ENCODE measurements around the gene TEAD1. TPM values are rescaled to one million over a fixed set of nuclear protein-coding genes. Genes with fewer than 3 reads are reported as not detected.
A peak's percentile ranks its signal among the peaks of the same experiment; 100 is the strongest.

The TEAD1 gene
- total RNA-seq, 4 donors from 2014 or later, result 71.5 to 109 (median 88.5) TPM

DNA sequence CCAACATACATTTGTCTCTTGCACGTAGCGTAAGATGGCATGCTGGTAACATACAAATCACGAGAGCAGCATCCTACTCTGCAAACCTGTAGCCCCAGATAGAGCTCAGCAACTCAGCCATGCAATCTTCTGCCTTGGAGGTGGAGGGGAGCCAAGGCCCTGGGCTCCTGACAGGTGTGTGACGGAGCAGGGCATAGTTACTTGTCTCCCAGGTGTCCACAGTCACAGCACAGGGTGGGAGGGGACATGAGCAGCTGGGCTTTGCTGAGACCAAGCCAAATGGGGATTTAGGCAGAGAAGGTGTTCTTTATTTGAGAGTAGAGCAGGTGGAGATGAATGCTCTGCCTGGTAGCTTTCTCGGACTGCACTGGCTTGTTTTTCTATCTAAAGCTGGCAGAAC, 111.7 kb downstream of the TEAD1 start:
- Histone ChIP-seq H3K4me1 (no peaks in the 10 kb centered on the region), H3K27ac (no peak overlapping the region), H3K4me3 (replicated peaks in 1 of 3) (no peak overlapping the region), H3K27me3 (no peaks in the 10 kb centered on the region), H3K9me3 (no peaks in the 10 kb centered on the region), H3K36me3 (no peaks in the 10 kb centered on the region)
- intact Hi-C loops (cut with DNase I), result no loop called here
- TF ChIP-seq, protein P1, sequence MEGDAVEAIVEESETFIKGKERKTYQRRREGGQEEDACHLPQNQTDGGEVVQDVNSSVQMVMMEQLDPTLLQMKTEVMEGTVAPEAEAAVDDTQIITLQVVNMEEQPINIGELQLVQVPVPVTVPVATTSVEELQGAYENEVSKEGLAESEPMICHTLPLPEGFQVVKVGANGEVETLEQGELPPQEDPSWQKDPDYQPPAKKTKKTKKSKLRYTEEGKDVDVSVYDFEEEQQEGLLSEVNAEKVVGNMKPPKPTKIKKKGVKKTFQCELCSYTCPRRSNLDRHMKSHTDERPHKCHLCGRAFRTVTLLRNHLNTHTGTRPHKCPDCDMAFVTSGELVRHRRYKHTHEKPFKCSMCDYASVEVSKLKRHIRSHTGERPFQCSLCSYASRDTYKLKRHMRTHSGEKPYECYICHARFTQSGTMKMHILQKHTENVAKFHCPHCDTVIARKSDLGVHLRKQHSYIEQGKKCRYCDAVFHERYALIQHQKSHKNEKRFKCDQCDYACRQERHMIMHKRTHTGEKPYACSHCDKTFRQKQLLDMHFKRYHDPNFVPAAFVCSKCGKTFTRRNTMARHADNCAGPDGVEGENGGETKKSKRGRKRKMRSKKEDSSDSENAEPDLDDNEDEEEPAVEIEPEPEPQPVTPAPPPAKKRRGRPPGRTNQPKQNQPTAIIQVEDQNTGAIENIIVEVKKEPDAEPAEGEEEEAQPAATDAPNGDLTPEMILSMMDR (IDR thresholded peaks at IDR 0.05), result no peak
- TF ChIP-seq POLR2A (IDR thresholded peaks at IDR 0.05), result no peak
- peak; percentile 54 to 64 for DNase-seq
- WGBS, 2 donors, result 82 to 86% methylated on average over 5 of the region's 5 CpGs

DNA sequence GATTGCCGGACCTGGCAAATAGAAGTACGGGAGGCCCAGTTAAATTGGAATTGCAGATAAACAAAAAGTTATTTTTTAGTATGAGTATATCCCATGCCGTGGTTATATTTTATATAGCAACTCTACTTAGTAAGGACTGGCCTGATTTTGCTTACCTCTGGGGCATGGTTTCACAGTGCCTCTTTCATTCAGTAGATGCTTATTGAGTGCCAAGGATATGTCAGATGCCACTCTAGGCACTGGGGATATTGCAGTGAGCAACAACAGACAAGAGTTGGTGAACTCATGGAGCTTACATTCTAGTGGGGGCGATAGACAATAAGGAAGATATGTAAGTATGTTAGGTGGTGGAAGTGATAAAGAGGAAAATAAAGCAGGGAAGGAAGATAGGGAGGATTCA, 112.2 kb downstream of the TEAD1 start:
- H3K36me3 ChIP-seq, result no peaks in the 10 kb centered on the region
- H3K27ac ChIP-seq, result no peak overlapping the region
- no peak for TF ChIP-seq POLR2A (IDR thresholded peaks at IDR 0.05)
- TF ChIP-seq, protein P1 (IDR thresholded peaks at IDR 0.05), result no peak
- H3K4me3 ChIP-seq (replicated peaks in 1 of 3), result no peak overlapping the region
- H3K27me3 ChIP-seq, result no peaks in the 10 kb centered on the region
- WGBS, 2 donors, result 91 to 98% methylated on average over 4 of the region's 4 CpGs
- H3K9me3 ChIP-seq, result no peaks in the 10 kb centered on the region
- intact Hi-C loops (cut with DNase I), result no loop called here
- DNase-seq, result no peak
- H3K4me1 ChIP-seq, result no peaks in the 10 kb centered on the region

DNA sequence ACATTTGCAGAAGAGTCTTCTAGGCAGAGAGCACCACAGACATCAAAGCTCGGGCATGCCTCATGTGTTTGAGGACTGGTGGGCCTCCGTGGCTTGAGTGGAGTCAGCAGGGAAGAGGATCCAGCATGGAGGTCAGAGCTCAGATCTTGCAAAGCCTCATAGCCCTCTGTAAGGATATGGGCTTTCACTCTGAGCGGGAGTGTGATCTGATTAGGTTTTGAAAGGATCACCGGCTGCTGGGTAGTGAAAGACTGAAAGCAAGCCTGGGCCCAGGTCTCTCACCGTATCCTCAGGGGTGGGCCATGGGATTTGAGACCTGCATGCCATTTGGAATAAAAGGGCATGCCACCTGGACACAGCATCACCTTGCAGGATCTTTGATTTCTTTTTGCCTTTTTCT, 112.7 kb downstream of the TEAD1 start:
- no peaks in the 10 kb centered on the region for H3K27me3 ChIP-seq
- no peaks in the 10 kb centered on the region for H3K9me3 ChIP-seq
- 91 to 97% methylated on average over 5 of the region's 5 CpGs for WGBS, 2 donors
- H3K36me3 ChIP-seq, result no peaks in the 10 kb centered on the region
- no peak overlapping the region for H3K4me3 ChIP-seq (replicated peaks in 1 of 3)
- intact Hi-C loops (cut with DNase I), result no loop called here
- DNase-seq, result no peak
- TF ChIP-seq, protein P1 (IDR thresholded peaks at IDR 0.05), result no peak
- no peak overlapping the region for H3K27ac ChIP-seq
- H3K4me1 ChIP-seq, result no peaks in the 10 kb centered on the region

DNA sequence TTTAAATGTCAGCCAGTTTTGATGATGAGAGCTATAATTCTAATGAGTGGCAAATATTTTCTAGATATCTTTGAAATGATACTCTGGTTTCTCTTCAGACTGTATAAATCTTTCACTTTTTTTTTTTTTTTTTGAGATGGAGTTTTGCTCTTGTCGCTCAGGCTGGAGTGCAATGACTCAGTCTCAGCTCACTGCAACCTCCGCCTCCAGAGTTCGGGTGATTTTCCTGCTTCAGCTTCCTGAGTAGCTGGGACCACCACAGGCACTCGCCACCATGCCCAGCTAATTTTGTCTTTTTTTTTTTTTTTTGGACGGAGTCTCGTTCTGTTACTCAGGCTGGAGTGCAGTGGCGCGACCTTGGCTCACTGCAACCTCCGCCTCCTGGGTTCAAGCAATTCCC, 113.6 kb downstream of the TEAD1 start:
- TF ChIP-seq POLR2A (IDR thresholded peaks at IDR 0.05), result no peak
- TF ChIP-seq, protein P1 (IDR thresholded peaks at IDR 0.05), result no peak

DNA sequence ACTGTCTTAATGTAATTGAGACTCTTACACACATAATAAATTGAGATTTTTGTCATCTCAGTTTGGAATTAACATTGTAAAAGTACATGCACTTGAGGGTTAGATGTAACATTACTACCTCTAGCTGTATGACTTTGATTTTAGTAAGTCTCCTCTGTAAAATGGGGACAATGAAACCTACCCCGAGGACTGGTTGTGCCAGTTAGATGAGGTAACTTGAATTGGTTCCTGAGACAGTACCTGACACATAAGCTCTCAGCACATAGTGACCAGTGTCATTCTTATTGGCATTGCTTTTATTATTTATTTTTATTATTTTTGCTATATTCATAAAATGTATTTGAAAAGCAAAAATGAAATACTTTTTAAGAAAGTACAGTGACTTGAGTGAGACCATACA, 114.8 kb downstream of the TEAD1 start:
- TF ChIP-seq, protein P1 (IDR thresholded peaks at IDR 0.05), result no peak
- no peak for TF ChIP-seq POLR2A (IDR thresholded peaks at IDR 0.05)
- 72 to 88% methylated on average over 1 of the region's 1 CpG for WGBS, 2 donors

More for the DNA sequence above, 113.6 kb downstream of the TEAD1 start:
- intact Hi-C loops (cut with DNase I), result no loop called here
- no peak overlapping the region for H3K4me3 ChIP-seq (replicated peaks in 1 of 3)
- no peak for DNase-seq
- H3K4me1 ChIP-seq, result no peaks in the 10 kb centered on the region
- no peaks in the 10 kb centered on the region for H3K36me3 ChIP-seq
- H3K27me3 ChIP-seq, result no peaks in the 10 kb centered on the region
- 76 to 83% methylated on average over 9 of the region's 9 CpGs for WGBS, 2 donors
- H3K27ac ChIP-seq, result no peak overlapping the region
- no peaks in the 10 kb centered on the region for H3K9me3 ChIP-seq

More for the DNA sequence above, 114.8 kb downstream of the TEAD1 start:
- Histone ChIP-seq H3K4me1 (no peaks in the 10 kb centered on the region), H3K27me3 (no peaks in the 10 kb centered on the region), H3K9me3 (no peaks in the 10 kb centered on the region), H3K4me3 (replicated peaks in 1 of 3) (no peak overlapping the region), H3K36me3 (no peaks in the 10 kb centered on the region), H3K27ac (no peak overlapping the region)
- intact Hi-C loops (cut with DNase I), result no loop called here
- no peak for DNase-seq
